ENCODE data around the gene PDE3B.
"Not testable (repeated sequence)": the region's sequence is repeated elsewhere in the genome, so short reads cannot be mapped to it uniquely, and the experiment has no call there.

Gene PDE3B

GRCh38 chr11:14643697-14644225, at the start of gene PDE3B:
Gene PDE3B, plus strand, starts transcription at chr11:14643804. Its CDS starts 272 bp downstream, at chr11:14644076.
- peak; percentile 34 for DNase-seq

- not testable (repeated sequence) for DNase-seq
These were observed 48.3 kb upstream of the PDE3B start for GRCh38 chr11:14595261-14595660.

- no peak for DNase-seq
These were observed 35.9 kb upstream of the PDE3B start for GRCh38 chr11:14607713-14608112.

- no peak for DNase-seq
These were observed 33.7 kb upstream of the PDE3B start for GRCh38 chr11:14609902-14610301.

- DNase-seq = no peak
These were observed 31.7 kb upstream of the PDE3B start for GRCh38 chr11:14611939-14612338.

GRCh38 chr11:14612694-14613093, 30.9 kb upstream of the PDE3B start:
- DNase-seq = no peak

- no peak for DNase-seq
These were observed 29.4 kb upstream of the PDE3B start for GRCh38 chr11:14614091-14614622.

- DNase-seq = no peak
These were observed 26.2 kb upstream of the PDE3B start for GRCh38 chr11:14617241-14618027.

- DNase-seq = no peak
These were observed 25.5 kb upstream of the PDE3B start for GRCh38 chr11:14618060-14618459.

- no peak for DNase-seq
These were observed 23.7 kb upstream of the PDE3B start for GRCh38 chr11:14619603-14620531.

GRCh38 chr11:14622223-14622954, 21.2 kb upstream of the PDE3B start:
- no peak for DNase-seq

GRCh38 chr11:14623036-14623435, 20.6 kb upstream of the PDE3B start:
- DNase-seq = no peak

- DNase-seq = no peak
These were observed 17.9 kb upstream of the PDE3B start for GRCh38 chr11:14625586-14626205.

GRCh38 chr11:14626650-14627049, 17.0 kb upstream of the PDE3B start:
- DNase-seq = no peak

GRCh38 chr11:14633506-14634224, 9.9 kb upstream of the PDE3B start:
- DNase-seq = not testable (repeated sequence)

GRCh38 chr11:14634813-14635212, 8.8 kb upstream of the PDE3B start:
- DNase-seq = no peak

GRCh38 chr11:14635546-14635945, 8.1 kb upstream of the PDE3B start:
- DNase-seq = no peak

- no peak for DNase-seq
These were observed 7.5 kb upstream of the PDE3B start for GRCh38 chr11:14636119-14636518.

- no peak for DNase-seq
These were observed 5.7 kb upstream of the PDE3B start for GRCh38 chr11:14637868-14638409.

- DNase-seq = no peak
These were observed 5.0 kb upstream of the PDE3B start for GRCh38 chr11:14638561-14638960.

GRCh38 chr11:14641801-14642200, 1.8 kb upstream of the PDE3B start:
- DNase-seq = no peak

All from T1000 (cell line).